ENCODE measurements around the gene C11orf52.

The C11orf52 gene

DNA sequence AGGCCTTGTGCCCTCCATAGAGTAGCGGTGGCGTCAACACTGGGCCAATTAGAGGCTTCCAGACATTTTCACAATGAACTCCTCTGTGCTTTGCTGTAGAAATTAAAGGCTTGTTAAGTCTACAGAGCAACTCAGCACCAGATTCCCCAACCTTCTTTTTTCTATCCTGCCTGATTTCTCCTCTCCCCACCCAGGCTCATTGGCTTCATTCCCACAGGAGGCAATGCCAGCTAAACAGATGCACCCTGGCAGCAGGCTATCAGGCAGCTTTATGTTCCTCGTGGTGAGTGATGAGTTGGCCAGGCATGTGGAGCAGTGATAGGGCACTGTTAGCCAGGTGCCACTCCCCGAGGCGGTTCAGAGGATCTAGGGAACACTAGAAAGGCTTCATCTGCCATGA is 23.2 kb downstream of the C11orf52 start:
- H3K27ac ChIP-seq = no peak overlapping the region
- TF ChIP-seq, protein P1, sequence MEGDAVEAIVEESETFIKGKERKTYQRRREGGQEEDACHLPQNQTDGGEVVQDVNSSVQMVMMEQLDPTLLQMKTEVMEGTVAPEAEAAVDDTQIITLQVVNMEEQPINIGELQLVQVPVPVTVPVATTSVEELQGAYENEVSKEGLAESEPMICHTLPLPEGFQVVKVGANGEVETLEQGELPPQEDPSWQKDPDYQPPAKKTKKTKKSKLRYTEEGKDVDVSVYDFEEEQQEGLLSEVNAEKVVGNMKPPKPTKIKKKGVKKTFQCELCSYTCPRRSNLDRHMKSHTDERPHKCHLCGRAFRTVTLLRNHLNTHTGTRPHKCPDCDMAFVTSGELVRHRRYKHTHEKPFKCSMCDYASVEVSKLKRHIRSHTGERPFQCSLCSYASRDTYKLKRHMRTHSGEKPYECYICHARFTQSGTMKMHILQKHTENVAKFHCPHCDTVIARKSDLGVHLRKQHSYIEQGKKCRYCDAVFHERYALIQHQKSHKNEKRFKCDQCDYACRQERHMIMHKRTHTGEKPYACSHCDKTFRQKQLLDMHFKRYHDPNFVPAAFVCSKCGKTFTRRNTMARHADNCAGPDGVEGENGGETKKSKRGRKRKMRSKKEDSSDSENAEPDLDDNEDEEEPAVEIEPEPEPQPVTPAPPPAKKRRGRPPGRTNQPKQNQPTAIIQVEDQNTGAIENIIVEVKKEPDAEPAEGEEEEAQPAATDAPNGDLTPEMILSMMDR (conservative IDR thresholded peaks at IDR 0.05) = no peak
- TF ChIP-seq ZFX (IDR thresholded peaks at IDR 0.05) = no peak

DNA sequence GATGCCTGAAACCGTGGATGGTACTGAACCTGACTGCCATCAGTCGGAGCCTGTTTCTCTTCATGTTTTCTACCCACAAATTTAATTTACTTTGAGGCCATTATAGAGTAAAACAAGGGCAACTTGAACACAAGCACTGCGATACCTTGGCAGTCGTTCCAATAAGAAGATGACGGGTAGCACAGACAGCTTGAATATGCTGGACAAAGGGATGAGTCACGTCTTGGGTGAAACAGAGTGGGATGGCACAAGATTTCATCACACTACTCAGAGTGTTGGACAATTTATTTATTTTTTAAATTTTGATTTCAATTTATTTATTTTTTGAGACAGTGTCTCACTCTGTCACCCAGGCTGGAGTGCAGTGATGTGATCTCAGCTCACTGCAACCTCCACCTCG is 24.1 kb downstream of the C11orf52 start:
- no peak overlapping the region for H3K27ac ChIP-seq
- TF ChIP-seq, protein P1 (conservative IDR thresholded peaks at IDR 0.05) = no peak
- TF ChIP-seq ZFX (IDR thresholded peaks at IDR 0.05) = no peak

DNA sequence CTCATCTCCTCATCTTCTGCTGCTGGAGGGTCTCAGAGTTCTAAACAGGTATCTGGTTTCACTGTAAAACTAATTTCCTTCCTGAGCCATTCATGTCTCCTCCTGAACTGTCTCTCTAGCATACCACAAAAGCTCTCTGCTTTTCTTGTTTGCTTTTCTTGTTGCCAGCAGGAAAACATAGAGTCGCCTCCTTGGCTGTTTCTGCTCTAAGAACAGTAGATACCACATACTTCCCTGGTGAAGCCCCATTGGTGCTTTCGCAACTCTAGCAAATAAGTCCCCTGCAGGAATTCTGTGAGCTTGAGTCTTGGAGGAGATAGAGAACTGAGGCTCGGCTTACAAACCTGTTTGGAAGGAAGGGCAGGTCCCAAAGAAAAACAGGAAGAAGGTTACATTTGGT is 25.4 kb downstream of the C11orf52 start:
- H3K27ac ChIP-seq = no peak overlapping the region; the same call in 1 of the 2 replicates
- TF ChIP-seq, protein P1 (conservative IDR thresholded peaks at IDR 0.05) = no peak
- no peak for TF ChIP-seq ZFX (IDR thresholded peaks at IDR 0.05)

DNA sequence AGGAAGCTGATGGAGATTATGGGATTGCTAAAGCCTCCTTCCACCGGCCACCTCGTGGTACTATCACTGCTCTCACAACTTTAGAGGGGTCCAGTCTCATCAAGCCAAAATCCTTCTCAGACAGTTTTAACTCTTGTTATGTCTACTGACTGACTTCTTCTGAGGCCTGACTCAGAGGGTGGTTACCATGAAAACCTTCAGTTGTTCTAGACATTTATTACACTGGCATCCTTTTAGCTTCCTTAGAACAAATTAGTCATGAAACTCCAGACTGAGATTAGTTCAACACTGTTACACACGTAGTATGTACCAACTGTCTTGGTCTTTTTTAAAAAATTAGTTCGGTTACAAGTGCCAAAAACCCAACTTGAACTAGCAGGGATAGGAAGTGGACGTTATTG is 25.9 kb downstream of the C11orf52 start:
- TF ChIP-seq ZFX (IDR thresholded peaks at IDR 0.05) = no peak
- TF ChIP-seq, protein P1 (conservative IDR thresholded peaks at IDR 0.05) = no peak
- no peak overlapping the region; the same call in 1 of the 2 replicates for H3K27ac ChIP-seq

DNA sequence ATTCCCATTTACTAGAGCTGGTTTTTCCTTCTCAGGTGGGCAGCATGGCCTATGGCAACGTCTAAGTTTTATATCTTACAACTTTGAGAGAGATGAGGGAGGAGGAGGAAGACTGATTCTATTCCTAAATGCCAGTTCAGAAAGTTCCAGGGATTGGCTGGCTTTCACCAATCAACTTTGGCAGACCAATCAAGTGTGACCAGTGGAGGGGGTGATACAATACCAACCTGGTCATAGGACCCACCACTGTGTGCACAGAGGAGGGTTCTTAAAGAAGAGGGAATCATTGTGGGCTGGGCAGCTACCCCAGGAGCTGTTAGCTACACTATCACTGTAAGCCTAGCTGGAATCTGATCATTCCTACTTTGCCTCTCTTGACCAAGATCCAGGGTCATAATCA is 26.5 kb downstream of the C11orf52 start:
- no peak overlapping the region for H3K27ac ChIP-seq
- TF ChIP-seq ZFX (IDR thresholded peaks at IDR 0.05) = no peak
- TF ChIP-seq, protein P1 (conservative IDR thresholded peaks at IDR 0.05) = no peak

DNA sequence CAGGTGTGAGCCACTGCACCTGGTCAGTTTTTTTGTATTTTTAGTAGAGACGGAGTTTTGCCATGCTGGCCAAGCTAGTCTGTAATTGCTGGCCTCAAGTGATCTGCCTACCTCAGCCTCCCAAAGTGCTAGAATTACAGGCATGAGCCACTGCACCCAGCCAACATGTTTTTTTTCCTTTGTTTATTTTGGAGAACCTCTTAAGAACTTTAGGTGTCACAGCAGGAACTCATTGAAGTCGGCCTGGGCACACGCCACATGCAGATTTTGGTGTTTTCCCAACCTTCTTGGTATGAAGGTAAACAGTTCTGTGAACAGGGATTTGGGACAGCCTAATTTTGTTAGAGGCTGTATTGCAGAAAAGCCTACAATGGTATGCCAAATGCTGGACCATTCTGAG is 27.8 kb downstream of the C11orf52 start:
- no peak overlapping the region for H3K27ac ChIP-seq
- TF ChIP-seq, protein P1 (conservative IDR thresholded peaks at IDR 0.05) = no peak
- TF ChIP-seq ZFX (IDR thresholded peaks at IDR 0.05) = no peak

DNA sequence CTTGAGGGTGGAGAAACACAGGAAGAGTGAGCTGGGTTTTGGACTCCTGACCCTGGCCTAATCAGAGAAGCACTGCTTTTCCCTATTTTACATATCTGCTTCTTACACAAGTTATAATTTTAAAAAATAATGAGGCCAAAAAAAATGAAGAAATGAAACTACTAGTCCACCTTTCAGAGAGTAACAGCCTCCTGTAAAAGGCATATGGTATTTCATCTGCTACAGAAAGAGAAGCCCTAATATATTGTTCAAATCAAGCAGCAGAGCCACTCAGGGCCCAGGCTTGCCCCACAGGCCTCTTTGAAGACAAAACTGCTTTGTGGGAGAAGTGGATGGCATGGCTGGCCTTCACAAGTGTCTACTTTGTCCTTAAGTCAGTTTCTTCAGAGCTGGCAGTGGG is 28.4 kb downstream of the C11orf52 start:
- TF ChIP-seq, protein P1 (conservative IDR thresholded peaks at IDR 0.05) = no peak
- TF ChIP-seq ZFX (IDR thresholded peaks at IDR 0.05) = no peak
- no peak overlapping the region for H3K27ac ChIP-seq
